GM23338 (cell line): ENCODE results near the gene RAB7B.

Experiments
- CREB1 ChIP-seq: fragments of 250-450 bp; sonication (Bioruptor Pico); IDR thresholded peaks from 2 replicates; pipeline ENCODE4 v1.5.0; 2020; ENCODE audit warnings: low read depth, mild to moderate bottlenecking, moderate library complexity
- CTCF ChIP-seq, 2 experiments: fragments of 200-600 bp in 1 of 2; sonication (generic) in 1 of 2; conservative IDR thresholded peaks; 2 replicates each; pipeline versions ENCODE4 v1.5.1 to v1.6.1; 2016 to 2017; ENCODE audit warnings: antibody characterized with exemption in 2 of 2, low read depth in 2 of 2, mild to moderate bottlenecking in 2 of 2, moderate library complexity in 1 of 2
- EZH2 ChIP-seq: fragments of 200-600 bp; sonication (generic); IDR thresholded peaks from one replicate; pipeline ENCODE4 v1.8.0; 2017; ENCODE audit warnings: antibody characterized with exemption, mild to moderate bottlenecking, low read depth; ENCODE audit not compliant: unreplicated experiment
- JUNB ChIP-seq: IDR thresholded peaks from one replicate; pipeline ENCODE4 v1.6.1; 2016; ENCODE audit warnings: antibody characterized with exemption; ENCODE audit not compliant: unreplicated experiment
- NANOG ChIP-seq: IDR thresholded peaks from 2 replicates; pipeline ENCODE4 v1.6.1; 2016; ENCODE audit warnings: antibody characterized with exemption, borderline replicate concordance
- POLR2AphosphoS5 ChIP-seq: IDR thresholded peaks from 2 replicates; pipeline ENCODE4 v1.6.1; 2016; ENCODE audit warnings: antibody characterized with exemption, low read depth
- REST ChIP-seq: IDR thresholded peaks from one replicate; pipeline ENCODE4 v1.6.1; 2018; ENCODE audit warnings: antibody characterized with exemption; ENCODE audit not compliant: unreplicated experiment

- TF ChIP-seq CTCF (conservative IDR thresholded peaks at IDR 0.05; ENCODE audit: low read depth in 2 of 2): no peak
- TF ChIP-seq JUNB: no peak
- no peak for TF ChIP-seq EZH2
- TF ChIP-seq NANOG: no peak
- no peak for TF ChIP-seq POLR2AphosphoS5
- TF ChIP-seq REST: no peak
- no peak for TF ChIP-seq CREB1 (CRISPR knock-in tag)
Observed at GRCh38 chr1:205929496-205930194, 73.5 kb downstream of the RAB7B start.
